A549 (cell line): Measurements from ENCODE around the gene SLC16A6. TPM values are rescaled to one million over a fixed set of nuclear protein-coding genes. Genes with fewer than 3 reads are reported as not detected.

ENCODE experiments used
- polyA plus RNA-seq, 4 experiments: library from polyadenylated mRNA; depleted of rRNA in 3 of 4; stranded (reverse); fragments of >200 nt; fragmentation: RNase III in 1 of 4; extraction: RNeasy Plus Mini Kit Qiagen cat#74134 plus additional on column Dnase treatment in 1 of 4; gene quantifications; 2 replicates in 3 of 4; 3 replicates in 1 of 4; pipeline ENCODE4 v1.2.3, GENCODE V29; 2011 to 2017

SLC16A6 gene
- polyA plus RNA-seq, 2 of the 4 experiments (the other 2 are of a cell fraction), result 0.17 to 0.52 TPM

Other genes with a start within 250 kb of the SLC16A6 start
- 186 and 201 TPM in 2 replicates for gene AMZ2, start 43.1 kb downstream of the SLC16A6 start, polyA plus RNA-seq (2011; rRNA removed)
- gene AMZ2, start 43.1 kb downstream of the SLC16A6 start, polyA plus RNA-seq (2017; fragmentation: RNase III; extraction: RNeasy Plus Mini Kit Qiagen cat#74134 plus additional on column Dnase treatment), result 105 to 111 TPM (median 109 TPM) in 3 replicates
- 1.6 and 1.7 TPM in 2 replicates for gene ARSG, start 368 bp upstream of the SLC16A6 start, polyA plus RNA-seq (2011; rRNA removed)
- 0.32 to 0.60 TPM (median 0.57 TPM) in 3 replicates for gene ARSG, start 368 bp upstream of the SLC16A6 start, polyA plus RNA-seq (2017; fragmentation: RNase III; extraction: RNeasy Plus Mini Kit Qiagen cat#74134 plus additional on column Dnase treatment)
- 19.7 and 26.1 TPM in 2 replicates for gene WIPI1, start 166.4 kb upstream of the SLC16A6 start, polyA plus RNA-seq (2011; rRNA removed)
- gene WIPI1, start 166.4 kb upstream of the SLC16A6 start, polyA plus RNA-seq (2017; fragmentation: RNase III; extraction: RNeasy Plus Mini Kit Qiagen cat#74134 plus additional on column Dnase treatment), result 6.9 to 11.6 TPM (median 9.5 TPM) in 3 replicates
- gene PRKAR1A, start 221.3 kb upstream of the SLC16A6 start, polyA plus RNA-seq (2011; rRNA removed), result 244 and 370 TPM in 2 replicates
- gene PRKAR1A, start 221.3 kb upstream of the SLC16A6 start, polyA plus RNA-seq (2017; fragmentation: RNase III; extraction: RNeasy Plus Mini Kit Qiagen cat#74134 plus additional on column Dnase treatment), result 239 to 259 TPM (median 244 TPM) in 3 replicates